Left ventricle myocardium inferior (tissue), 1 donor: ENCODE measurements around the gene SLC1A6. TPM values are rescaled to one million over a fixed set of nuclear protein-coding genes. Genes with fewer than 3 reads are reported as not detected.

Source experiments
- DNase-seq: peaks from one replicate; pipeline ENCODE4 v3.0.0-alpha.2; 2020
- H3K27ac ChIP-seq: fragments of 200-600 bp; replicated peaks from 2 replicates; pipeline ENCODE4 v1.8.0; 2021
- H3K27me3 ChIP-seq: fragments of 200-600 bp; 2 replicates; pipeline ENCODE4 v1.8.0; 2021; ENCODE audit warnings: low read depth
- H3K36me3 ChIP-seq: fragments of 200-600 bp; 2 replicates; pipeline ENCODE4 v1.8.0; 2021
- H3K4me1 ChIP-seq: fragments of 200-600 bp; 2 replicates; pipeline ENCODE4 v1.8.0; 2021
- H3K4me3 ChIP-seq: fragments of 200-600 bp; 2 replicates; pipeline ENCODE4 v1.8.0; 2021; ENCODE audit warnings: mild to moderate bottlenecking, moderate library complexity
- H3K9me3 ChIP-seq: fragments of 200-600 bp; replicated peaks from 2 replicates; pipeline ENCODE4 v1.8.0; 2021
- CTCF ChIP-seq: fragments of 200-600 bp; IDR thresholded peaks from 2 replicates; pipeline ENCODE4 v1.8.0; 2021; ENCODE audit warnings: antibody characterized with exemption, mild to moderate bottlenecking, borderline replicate concordance
- intact Hi-C: fragments of 100-400 bp; cut with micrococcal nuclease; formaldehyde crosslinking; loops from one replicate; pipeline ENCODE4 v1.11.0; 2022
- total RNA-seq: library from RNA; stranded (reverse); fragmentation: NEBNext Ultra II Directional; extraction: Animal tissue kit (Norgen Biotek cat#: 25700); gene quantifications from one replicate; pipeline ENCODE4 v1.2.1, GENCODE V29; 2021
- donor health status: DM: no; HTN: yes; CAD: no; lungs with severe emphysema.

SLC1A6 gene
- total RNA-seq, 1 donor from 2014 or later, result not detected

DNA sequence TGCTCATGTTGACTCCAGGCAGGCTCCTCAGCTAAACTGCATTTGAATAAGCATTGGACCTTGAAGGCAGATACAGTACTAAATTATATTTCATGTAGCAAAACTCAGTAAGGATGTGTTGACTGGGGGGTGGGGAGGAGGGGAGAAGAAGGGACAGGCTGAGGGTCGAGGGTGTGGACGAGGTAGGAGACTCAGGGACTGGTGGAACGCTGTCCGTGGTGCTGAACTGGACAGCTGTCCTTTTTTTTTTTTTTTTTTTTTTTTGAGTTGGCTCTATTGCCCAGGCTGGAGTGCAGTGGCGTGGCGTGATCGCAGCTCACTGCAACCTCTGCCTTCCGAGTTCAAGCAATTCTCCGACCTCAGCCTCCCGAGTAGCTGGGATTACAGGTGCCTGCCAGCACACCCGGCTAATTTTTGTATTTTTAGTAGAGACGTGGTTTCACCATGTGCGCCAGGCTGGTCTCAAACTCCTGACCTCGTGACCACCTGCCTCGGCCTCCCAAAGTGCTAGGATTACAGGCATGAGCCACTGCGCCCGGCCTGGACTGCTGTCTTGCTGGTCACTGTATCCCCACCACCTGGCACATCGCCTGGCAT is 36.4 kb upstream of the SLC1A6 start:
- H3K9me3 ChIP-seq, result no peaks in the 10 kb centered on the region
- DNase-seq, result no peak
- H3K27me3 ChIP-seq, result peaks cover 92% of the 10 kb centered on the region
- no peaks in the 10 kb centered on the region for H3K36me3 ChIP-seq
- no peak overlapping the region for H3K4me3 ChIP-seq
- no peaks in the 10 kb centered on the region for H3K4me1 ChIP-seq
- TF ChIP-seq CTCF, result no peak
- intact Hi-C loops, result no loop called here
- H3K27ac ChIP-seq, result no peak overlapping the region

DNA sequence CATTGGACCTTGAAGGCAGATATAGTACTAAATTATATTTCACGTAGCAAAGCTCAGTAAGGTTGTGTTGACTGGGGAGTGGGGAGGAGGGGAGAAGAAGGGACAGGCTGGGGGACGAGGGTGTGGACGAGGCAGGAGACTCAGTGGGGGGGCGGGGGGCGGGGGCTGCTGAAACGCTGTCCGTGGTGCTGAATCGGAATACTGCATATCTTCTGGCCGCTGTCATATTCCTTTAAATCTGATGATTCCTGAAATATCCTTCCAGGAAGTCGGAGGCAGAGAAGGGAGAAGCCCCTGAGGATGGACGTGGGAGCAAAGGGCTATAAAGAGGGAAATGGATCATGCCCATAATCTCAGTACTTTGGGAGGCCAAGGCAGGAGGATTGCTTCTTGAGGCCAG is 34.9 kb upstream of the SLC1A6 start:
- intact Hi-C loops, result no loop called here
- Histone ChIP-seq H3K4me3 (no peak overlapping the region), H3K27me3 (peaks cover 94% of the 10 kb centered on the region), H3K9me3 (no peaks in the 10 kb centered on the region), H3K36me3 (no peaks in the 10 kb centered on the region), H3K4me1 (no peaks in the 10 kb centered on the region), H3K27ac (no peak overlapping the region)
- no peak for DNase-seq
- no peak for TF ChIP-seq CTCF

- H3K4me1 ChIP-seq, result no peaks in the 10 kb centered on the region
- H3K4me3 ChIP-seq, result no peak overlapping the region
- intact Hi-C loops, result no loop called here
- no peak overlapping the region for H3K27ac ChIP-seq
- peaks cover 94% of the 10 kb centered on the region for H3K27me3 ChIP-seq
- TF ChIP-seq CTCF, result no peak
- no peak for DNase-seq
- no peaks in the 10 kb centered on the region for H3K36me3 ChIP-seq
- no peaks in the 10 kb centered on the region for H3K9me3 ChIP-seq
Measured at GRCh38 chr19:15010501-15011300, 31.0 kb upstream of the SLC1A6 start.

GRCh38 chr19:15008308-15008707 is 28.6 kb upstream of the SLC1A6 start:
- H3K36me3 ChIP-seq, result no peaks in the 10 kb centered on the region
- no peaks in the 10 kb centered on the region for H3K9me3 ChIP-seq
- H3K4me1 ChIP-seq, result no peaks in the 10 kb centered on the region
- intact Hi-C loops, result no loop called here
- no peak for DNase-seq
- no peak overlapping the region for H3K4me3 ChIP-seq
- TF ChIP-seq CTCF, result no peak
- H3K27me3 ChIP-seq, result peaks cover 94% of the 10 kb centered on the region
- H3K27ac ChIP-seq, result no peak overlapping the region

GRCh38 chr19:14997981-14998380 is 18.3 kb upstream of the SLC1A6 start:
- Histone ChIP-seq H3K27me3 (peaks cover 64% of the 10 kb centered on the region), H3K9me3 (no peaks in the 10 kb centered on the region), H3K36me3 (no peaks in the 10 kb centered on the region), H3K27ac (no peak overlapping the region), H3K4me3 (no peak overlapping the region), H3K4me1 (no peaks in the 10 kb centered on the region)
- no peak for TF ChIP-seq CTCF
- intact Hi-C loops, result no loop called here
- DNase-seq, result no peak
